Lower leg skin (tissue), 3 donors: ENCODE measurements around the gene TBC1D9.

ENCODE experiments used
- POLR2A ChIP-seq, 2 donors: fragments of 450-650 bp; IDR thresholded peaks; one replicate each; pipeline ENCODE4 v1.6.1; 2016 to 2017; ENCODE audit warnings: antibody characterized with exemption in 2 of 2, mild to moderate bottlenecking in 1 of 2, moderate library complexity in 1 of 2
- TF ChIP-seq, protein P1 (sequence below), 3 donors: fragments of 450-650 bp; IDR thresholded peaks; one replicate each; pipeline ENCODE4 v1.5.1; 2016; ENCODE audit warnings: antibody characterized with exemption in 3 of 3, mild to moderate bottlenecking in 3 of 3, moderate library complexity in 2 of 3

DNA sequence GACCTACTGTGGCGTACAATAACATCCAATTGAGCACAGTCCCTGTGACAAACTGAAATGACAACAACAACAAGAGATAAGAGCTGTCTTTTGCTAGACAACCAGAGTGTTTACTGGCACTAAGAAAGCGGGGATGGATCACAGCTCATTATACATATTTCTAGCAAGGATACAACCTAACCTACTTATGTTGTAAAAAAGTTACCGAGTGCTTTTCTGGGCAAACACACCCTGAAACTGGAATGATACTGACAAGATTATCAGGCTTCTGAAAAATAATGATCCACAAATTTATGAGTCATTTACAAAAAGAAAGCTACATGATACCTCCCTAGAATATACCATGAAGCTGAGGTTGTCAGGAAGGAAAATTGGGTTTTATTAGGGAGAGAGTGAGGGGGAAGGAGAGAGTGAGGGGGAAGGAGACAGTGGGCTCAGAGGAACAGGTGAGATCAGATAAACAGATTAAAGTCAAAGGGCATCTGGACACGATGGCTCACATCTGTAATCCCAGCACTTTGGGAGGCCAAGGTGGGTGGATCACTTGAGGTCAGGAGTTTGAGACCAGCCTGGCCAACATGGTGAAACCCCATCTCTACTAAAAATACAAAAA lies 20.3 kb downstream of the TBC1D9 start:
- TF ChIP-seq, protein P1, sequence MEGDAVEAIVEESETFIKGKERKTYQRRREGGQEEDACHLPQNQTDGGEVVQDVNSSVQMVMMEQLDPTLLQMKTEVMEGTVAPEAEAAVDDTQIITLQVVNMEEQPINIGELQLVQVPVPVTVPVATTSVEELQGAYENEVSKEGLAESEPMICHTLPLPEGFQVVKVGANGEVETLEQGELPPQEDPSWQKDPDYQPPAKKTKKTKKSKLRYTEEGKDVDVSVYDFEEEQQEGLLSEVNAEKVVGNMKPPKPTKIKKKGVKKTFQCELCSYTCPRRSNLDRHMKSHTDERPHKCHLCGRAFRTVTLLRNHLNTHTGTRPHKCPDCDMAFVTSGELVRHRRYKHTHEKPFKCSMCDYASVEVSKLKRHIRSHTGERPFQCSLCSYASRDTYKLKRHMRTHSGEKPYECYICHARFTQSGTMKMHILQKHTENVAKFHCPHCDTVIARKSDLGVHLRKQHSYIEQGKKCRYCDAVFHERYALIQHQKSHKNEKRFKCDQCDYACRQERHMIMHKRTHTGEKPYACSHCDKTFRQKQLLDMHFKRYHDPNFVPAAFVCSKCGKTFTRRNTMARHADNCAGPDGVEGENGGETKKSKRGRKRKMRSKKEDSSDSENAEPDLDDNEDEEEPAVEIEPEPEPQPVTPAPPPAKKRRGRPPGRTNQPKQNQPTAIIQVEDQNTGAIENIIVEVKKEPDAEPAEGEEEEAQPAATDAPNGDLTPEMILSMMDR (IDR thresholded peaks at IDR 0.05) = no peak
- TF ChIP-seq POLR2A (IDR thresholded peaks at IDR 0.05) = no peak
